Measurements from ENCODE around the gene CDC20.

Gene CDC20
- total RNA-seq, result 1.9 reads per million, percentile 2 among the genes with 10 or more reads in this experiment

DNA sequence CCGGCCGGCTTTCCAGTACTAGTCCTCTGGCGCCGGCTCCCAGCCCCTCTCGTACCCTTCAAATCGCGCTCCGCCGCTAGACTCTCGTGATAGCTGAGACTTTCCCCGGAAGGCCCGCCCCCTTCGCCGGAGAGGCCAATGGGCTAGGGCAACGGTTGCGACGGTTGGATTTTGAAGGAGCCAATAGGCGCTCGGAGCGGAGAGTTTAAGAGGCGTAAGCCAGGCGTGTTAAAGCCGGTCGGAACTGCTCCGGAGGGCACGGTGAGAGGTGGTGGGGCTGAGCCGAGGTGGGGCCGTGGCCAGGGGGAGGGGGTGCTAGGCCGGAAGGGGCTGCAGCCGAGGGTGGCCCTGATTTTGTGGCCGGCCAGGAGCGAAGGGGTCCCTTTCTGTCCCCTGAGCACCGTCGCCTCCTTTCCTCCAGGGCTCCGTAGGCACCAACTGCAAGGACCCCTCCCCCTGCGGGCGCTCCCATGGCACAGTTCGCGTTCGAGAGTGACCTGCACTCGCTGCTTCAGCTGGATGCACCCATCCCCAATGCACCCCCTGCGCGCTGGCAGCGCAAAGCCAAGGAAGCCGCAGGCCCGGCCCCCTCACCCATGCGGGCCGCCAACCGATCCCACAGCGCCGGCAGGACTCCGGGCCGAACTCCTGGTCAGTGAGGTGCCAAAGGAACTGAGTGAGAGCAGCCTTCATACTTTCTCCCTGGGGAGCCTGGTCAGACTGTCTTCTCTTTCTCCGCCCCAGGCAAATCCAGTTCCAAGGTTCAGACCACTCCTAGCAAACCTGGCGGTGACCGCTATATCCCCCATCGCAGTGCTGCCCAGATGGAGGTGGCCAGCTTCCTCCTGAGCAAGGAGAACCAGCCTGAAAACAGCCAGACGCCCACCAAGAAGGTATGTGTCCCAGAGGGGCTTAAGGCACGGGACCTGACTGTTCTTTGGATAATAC lies at the start of gene CDC20:
CDC20 (plus strand) TSS at position 236 of the 948 bp plus-strand sequence; CDS start at position 471, 235 bp downstream.
- peak; percentile 98 for DNase-seq

DNA sequence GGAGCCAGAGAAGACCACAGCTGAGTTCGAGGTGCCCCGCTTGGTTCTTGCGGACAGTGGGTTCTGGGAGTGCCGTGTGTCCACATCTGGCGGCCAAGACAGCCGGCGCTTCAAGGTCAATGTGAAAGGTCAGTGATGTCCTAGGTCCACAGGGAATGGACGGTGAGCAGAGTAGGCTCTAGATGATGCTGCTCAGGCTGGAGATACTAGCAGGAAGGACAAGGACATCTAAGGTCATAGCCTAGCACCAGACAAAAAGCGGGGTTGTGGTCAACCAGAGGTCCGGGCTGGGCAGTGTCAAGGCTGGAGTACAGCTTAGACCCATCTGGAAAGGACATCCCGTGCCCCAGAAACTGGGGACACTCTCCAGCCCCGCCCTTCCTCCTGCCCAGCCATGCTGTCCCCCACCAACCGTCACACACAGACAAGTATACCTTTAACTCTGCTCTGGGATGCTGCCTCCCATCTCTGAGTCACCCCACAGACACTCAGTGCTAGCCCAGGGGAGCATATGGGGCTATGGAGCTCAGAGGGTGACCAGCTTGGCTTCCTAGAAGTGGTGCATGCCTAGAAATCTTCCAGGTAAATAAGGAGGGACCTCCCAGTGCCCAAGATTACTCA lies 49.3 kb upstream of the CDC20 start:
- no peak for DNase-seq

DNA sequence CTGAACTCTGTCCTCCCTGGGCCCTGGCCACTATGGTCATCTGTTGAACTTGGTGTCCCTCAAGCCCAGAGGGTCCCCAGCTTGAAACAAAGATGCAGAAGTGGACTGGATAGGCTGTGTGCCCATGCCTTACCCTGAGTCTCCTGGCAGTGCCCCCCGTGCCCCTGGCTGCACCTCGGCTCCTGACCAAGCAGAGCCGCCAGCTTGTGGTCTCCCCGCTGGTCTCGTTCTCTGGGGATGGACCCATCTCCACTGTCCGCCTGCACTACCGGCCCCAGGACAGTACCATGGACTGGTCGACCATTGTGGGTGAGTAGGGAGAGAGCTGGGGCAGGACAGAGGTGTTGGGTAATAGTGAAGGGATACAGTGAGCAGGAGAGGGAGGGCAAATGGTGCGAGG lies 47.3 kb upstream of the CDC20 start:
- DNase-seq, result no peak

DNA sequence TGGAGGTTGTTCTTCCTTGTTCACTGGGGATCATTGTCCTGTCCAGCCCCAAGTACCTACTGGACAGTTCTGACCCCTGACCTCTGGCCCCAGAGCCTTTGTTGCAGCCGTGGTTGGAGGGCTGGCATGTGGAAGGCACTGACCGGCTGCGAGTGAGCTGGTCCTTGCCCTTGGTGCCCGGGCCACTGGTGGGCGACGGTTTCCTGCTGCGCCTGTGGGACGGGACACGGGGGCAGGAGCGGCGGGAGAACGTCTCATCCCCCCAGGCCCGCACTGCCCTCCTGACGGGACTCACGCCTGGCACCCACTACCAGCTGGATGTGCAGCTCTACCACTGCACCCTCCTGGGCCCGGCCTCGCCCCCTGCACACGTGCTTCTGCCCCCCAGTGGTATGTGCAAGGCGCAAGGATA lies 46.6 kb upstream of the CDC20 start:
- DNase-seq, result no peak

DNA sequence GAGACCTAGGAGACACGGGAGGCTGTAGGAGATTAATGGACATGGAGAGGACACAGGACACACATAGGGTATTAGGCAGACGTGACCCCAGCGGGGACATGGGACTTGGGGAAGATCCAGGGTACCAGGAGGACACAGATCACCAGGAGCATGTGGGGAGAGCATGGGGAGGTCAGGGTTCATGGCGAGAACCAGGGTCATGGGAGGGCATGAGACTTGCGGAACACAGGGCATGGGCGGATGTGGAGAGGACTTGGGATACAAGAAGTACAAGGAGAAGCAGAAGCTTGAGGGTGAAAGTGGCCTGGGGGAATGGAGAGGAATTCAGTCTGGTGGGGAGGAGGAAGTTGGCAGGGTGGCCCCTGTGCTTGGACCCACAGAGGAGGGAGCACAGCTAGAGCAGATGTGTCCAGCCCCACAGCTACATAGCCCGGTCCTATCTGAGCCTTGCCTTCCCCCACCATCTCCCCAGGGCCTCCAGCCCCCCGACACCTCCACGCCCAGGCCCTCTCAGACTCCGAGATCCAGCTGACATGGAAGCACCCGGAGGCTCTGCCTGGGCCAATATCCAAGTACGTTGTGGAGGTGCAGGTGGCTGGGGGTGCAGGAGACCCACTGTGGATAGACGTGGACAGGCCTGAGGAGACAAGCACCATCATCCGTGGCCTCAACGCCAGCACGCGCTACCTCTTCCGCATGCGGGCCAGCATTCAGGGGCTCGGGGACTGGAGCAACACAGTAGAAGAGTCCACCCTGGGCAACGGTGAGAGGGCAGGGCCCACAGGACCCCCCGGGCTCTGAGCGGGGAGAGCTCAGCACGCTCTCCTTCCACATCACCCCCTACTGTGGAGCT lies 45.9 kb upstream of the CDC20 start:
- DNase-seq, result no peak

DNA sequence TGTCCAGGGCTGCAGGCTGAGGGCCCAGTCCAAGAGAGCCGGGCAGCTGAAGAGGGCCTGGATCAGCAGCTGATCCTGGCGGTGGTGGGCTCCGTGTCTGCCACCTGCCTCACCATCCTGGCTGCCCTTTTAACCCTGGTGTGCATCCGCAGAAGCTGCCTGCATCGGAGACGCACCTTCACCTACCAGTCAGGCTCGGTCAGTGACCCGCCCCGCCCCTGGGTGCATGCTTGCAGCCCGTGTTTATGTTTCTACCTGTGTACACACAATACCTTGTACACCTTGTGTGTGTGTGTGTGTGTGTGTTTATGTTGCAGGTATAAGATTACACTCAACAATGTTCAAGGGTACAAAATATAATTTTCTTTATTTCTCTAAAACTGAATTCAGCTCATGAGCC lies 45.0 kb upstream of the CDC20 start:
- no peak for DNase-seq

DNA sequence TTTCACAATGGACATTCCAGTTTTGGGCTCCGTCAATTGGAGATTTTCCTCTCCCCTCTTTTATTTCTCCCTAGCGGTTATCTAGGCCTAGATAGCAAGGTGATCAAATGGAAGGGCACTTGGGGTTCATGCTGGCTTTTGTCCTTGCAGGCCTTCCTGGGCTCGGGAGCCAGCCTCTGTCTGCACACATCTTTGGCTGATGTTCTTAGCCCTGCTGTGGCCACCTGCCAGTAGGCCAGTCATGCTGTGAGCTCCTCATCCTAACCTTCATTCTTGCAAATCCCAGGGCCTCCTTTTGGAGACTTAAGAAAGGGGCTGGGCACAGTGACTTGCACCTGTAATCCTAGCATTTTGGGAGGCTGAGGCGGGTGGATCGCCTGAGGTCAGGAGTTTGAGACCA lies 44.5 kb upstream of the CDC20 start:
- DNase-seq, result no peak

DNA sequence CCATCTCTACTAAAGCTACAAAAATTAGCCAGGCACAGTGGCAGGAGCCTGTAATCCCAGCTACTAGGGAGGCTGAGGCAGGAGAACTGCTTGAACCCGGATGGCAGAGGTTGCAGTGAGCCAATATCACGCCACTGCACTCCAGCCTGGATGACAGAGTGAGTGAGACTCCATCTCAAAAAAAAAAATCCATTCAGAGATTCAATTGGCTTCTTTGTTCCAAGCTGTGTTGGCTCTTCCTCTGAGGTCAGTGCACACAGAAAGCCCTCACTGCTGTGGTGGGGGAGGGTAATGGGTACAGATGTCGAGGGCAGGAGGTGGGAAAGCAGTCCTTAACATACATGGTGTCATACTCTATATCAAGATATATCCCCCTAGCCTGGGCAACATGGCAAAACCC lies 43.3 kb upstream of the CDC20 start:
- DNase-seq, result no peak

DNA sequence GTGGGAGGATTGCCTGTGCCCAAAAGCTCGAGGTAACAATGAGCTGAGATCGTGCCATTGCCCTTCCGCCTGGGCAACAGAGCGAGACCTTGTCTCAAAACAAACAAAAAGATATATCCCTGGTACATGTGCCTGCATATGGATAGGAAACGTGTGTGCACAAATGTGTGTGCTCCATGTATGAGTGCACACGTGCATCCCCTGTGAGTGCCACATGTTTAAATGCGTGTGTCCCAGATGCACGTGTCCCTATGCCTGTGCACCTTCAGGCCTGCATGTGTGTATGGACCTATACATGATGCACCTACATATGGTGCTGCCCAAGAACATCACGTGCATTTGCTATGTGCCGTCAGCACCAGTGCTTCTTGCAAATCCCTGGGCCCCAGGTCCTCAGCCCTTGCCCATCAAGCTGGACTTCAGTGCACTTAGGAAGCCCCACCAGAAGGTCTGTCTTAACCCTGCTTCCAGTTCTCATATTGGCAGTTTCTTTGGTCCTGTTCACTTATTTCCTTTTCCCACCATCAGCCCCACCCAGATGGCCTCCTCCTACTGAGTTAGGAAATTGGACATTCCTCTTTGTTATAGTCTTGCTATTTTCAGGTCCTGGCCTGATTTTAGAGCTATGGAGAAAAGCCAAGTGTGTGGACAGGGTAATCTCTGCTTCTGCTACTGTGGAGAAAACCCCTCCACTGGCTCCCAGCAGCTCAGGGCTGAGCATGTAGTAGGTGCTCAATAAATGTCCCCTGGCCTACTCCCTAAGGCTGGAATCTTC lies 42.6 kb upstream of the CDC20 start:
- no peak for DNase-seq

DNA sequence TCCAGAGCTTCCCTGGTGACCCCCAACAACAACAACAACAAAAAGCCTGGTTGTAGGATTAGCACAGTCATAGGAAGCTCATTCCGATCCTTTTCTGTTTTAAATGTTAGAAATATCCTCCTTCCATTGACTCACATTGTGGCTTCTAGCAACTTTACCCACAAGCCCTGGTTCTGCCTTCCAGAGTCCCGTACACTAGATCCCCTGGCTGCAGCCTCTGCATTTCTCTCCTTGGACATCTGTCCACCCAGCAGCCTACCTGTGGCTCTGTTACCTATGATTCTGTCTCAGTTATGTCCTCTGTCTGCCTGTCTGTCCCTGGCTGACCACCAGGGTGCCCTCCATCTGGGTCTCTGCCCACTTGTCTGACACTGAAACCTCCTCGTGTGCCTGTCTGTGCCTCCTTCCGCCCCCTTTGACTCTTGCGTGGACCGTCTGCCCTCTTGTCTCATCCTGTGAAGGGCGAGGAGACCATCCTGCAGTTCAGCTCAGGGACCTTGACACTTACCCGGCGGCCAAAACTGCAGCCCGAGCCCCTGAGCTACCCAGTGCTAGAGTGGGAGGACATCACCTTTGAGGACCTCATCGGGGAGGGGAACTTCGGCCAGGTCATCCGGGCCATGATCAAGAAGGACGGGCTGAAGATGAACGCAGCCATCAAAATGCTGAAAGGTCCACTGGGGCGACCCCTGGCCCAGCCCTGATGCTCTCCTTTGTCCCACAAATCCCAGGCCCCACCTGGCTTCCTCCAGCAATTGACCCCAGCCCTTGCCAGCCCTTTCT lies 41.9 kb upstream of the CDC20 start:
- no peak for DNase-seq

DNA sequence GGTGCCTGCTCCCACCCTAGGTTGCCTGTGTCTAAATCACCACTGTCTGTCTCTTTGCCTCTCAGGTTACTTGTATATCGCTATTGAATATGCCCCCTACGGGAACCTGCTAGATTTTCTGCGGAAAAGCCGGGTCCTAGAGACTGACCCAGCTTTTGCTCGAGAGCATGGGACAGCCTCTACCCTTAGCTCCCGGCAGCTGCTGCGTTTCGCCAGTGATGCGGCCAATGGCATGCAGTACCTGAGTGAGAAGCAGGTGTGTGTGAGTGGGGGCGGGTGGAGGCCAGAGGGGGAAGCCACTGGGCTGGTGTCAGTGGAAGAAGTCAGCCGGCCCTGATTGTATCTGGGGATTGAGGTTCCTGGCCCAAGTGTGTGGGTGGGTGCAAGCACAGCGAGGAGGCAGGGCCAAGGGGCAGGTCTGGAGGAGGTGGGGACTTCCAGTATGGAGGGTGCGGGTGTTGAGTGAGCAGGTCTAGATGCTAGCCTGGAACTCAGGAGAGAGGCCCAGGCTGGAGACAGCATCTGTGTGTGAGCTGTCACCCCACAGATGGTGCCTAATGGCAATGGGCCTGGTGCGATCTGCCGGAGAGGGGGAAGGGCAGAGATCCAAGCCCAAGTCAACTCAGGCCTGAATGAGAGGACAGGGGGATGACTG lies 40.8 kb upstream of the CDC20 start:
- no peak for DNase-seq

DNA sequence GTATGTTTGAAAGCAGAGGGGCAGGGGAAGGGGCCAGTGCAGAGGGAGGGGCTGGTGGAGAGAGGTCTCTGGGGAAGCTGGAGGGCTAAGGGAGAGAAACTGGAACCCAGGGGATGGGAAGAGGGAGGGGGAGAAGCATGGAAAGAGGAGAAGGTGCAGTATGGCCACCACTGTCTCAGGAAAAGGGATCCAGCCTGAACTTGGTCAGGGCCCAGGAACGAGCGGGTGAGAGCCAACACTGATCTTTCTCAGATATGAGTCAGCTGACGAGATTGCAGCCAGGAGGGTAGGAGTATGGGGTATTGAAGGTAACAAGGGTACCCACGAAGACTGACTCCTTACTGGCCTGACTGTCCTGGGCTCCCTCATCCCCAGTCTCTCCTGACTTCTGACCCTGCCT lies 40.0 kb upstream of the CDC20 start:
- no peak for DNase-seq

DNA sequence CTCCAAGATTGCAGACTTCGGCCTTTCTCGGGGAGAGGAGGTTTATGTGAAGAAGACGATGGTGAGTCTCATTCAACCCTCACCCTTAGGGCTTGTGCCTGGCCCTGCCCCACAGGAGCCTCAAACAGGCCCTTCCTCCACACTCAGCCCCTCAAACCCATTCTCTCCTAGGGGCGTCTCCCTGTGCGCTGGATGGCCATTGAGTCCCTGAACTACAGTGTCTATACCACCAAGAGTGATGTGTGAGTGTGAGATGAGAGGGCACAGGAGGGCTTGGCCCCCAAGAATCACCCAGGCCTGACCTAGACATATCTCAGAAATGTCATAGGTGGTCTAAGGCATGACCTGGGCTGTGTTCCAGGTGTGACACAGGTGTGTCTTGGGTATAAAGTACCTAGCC lies 39.5 kb upstream of the CDC20 start:
- DNase-seq, result no peak

DNA sequence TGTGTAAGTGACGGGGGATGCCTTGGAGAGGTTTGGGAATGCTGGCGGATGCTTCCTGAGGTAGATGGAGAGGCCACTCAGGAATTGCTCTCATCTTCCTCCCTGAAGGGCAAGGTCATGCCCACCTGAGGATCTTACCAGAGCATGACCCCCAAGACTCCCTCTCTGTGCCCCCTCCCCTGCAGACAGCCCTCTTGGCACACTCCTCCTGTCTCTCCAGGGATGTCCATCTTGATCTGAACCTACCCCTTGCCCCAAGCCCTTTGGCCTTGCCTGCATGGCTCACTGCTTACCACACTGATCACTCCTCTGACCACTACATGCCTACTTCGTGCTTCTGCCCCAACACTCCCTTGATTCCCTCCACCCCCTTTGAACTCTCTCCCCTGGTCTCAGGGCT lies 39.0 kb upstream of the CDC20 start:
- DNase-seq, result no peak

DNA sequence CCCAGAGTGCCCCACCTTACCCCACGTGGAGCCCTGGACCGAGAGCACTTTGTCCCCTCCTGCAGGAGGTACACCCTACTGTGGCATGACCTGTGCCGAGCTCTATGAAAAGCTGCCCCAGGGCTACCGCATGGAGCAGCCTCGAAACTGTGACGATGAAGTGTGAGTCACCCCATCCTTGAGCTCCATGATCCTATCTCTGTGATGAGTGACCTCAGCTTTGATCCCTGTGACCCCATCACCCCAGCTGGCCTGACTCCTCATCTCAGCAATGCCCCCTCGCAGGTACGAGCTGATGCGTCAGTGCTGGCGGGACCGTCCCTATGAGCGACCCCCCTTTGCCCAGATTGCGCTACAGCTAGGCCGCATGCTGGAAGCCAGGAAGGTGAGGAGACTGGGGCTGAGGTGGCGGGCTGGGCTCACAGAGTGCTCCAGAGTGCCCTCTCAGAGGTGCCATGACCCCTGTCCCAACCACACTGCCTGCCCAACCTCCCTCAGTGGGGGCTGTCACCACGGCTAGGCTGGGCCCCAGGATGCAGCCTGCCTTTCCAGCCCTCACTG lies 37.4 kb upstream of the CDC20 start:
- DNase-seq, result no peak

DNA sequence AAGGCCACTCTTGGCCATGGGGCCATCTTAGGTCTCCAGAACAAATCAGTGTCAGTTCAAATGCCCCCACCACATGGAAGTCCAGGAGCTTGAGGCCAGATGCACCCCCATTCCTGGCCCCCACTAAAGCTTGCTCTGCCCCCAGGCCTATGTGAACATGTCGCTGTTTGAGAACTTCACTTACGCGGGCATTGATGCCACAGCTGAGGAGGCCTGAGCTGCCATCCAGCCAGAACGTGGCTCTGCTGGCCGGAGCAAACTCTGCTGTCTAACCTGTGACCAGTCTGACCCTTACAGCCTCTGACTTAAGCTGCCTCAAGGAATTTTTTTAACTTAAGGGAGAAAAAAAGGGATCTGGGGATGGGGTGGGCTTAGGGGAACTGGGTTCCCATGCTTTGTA lies 36.3 kb upstream of the CDC20 start:
- no peak for DNase-seq

DNA sequence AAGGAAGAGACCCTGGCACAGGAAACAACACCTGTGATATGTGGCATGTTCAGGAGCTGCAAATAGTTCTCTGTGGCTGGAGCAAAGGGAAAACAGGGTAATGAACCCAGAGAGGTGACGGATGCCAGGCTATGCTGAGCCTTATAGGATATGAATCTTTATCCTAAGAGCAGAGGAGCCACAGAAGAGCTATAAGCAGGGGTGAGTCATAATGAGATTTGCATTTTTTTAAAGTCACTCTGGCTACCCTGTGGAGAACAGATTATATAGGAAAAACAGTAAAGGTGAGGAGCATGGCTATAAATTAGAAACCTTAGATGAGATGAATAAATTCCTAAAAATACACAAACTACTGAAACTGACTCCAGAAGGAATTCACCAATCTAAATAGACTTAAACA lies 34.0 kb upstream of the CDC20 start:
- DNase-seq, result no peak

DNA sequence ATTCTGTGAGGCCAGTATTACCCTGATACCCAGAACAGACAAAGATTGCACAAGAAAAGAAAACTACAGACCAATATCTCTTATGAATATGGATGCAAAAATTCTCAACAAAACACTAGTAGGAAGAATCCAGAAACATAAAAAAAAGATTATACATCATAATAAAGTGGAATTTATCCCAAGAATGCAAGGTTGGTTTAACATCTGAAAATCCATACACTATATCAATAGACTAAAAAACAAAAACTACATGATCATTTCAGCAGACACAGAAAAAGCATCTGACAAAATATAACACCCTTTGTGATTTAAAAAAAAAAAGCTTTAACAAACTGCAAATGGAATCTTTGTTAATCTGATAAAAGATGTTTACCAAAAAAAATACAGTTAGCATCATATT lies 33.4 kb upstream of the CDC20 start:
- no peak for DNase-seq

DNA sequence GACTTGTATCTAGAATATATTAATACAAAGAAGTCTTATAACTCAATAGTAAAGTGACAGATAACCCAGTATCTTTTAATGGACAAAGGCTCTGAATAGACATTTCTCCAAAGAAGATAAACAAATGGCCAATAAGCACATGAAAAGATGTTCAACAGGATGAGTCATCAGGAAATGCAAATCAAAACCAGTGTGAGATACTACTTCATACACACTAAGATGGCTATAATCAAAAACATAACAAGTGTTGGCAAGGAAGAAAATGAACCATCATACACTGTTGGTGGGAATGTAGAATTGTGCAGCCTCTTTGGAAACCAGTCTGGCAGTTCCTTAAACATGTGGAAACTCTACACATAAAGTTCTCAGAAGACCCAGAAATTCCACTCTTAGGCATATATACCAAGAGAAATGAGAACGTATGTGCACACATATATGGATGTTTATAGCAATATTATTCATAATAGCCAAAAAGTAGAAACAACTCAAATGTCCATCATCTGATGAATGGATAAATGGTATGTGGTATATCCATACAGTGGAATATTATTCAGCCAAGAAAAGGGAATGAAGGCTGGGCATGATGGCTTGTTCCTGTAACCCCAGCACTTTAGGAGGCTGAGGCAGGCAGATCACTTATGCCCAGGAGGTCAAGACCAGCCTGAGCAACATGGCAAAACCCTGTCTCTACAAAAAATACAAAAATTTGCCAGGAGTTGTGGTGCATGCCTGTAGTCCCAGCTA lies 31.1 kb upstream of the CDC20 start:
- no peak for DNase-seq

Measured in effector CD4-positive, alpha-beta T cell (primary cell).